ENCODE measurements around the gene FGF14.

FGF14 gene

DNA sequence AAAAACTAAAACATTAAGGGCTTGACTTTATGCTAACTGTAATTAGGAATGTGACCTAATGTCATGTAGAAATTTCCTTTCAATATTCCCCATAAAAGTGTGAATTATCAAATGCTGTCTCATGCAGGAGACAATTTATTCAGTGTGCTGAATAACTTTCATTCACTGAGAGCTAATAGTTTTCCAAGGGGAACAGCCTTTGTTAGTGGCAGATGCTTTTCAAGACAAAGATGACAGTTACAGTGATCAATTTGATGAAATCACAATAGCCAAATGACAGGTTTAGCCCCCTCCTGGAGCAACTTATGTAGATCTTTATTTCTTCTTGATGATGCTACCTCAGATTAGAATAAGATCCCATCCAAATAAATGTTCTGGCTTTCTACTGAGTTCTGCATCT, 673.8 kb downstream of the FGF14 start:
- DNase-seq (ENCODE audit: low spot score), result no peak

DNA sequence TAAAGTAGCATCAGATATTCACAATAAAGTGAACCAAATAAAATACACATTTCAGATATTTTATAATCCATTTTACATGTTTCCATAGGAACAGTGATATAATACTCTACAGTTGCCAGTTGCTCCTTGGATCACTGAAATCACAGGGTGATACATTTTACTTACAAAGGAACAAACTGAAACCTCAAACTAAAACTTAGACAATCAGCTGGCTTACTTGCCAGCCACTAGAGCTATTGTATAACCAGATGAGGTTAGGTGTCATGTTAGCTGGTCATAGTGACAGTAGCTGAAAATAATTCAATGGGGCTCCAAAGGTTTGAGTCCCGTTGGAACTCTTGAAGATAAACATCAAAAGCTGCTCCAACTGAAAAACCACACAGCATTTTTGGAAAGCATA, 674.7 kb downstream of the FGF14 start:
- no peak for DNase-seq (ENCODE audit: low spot score)

DNA sequence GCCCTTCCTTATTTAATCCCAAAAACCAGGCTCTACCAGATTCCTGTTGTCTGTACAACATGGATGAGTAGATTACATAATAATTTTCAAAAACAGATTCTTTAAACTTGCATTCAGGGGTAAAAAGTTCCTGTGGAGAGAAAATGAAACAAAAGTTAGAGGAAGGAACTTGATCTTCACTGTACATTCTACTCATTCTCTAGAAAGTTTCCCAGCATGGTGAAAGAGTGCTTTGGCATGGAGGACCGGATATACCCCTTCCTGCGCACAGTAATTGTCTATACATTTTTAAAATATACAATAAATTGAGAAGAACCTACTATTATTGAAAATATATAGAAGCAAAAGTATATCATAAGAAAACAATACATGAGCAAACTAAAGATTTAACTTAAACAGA, 675.2 kb downstream of the FGF14 start:
- no peak for DNase-seq (ENCODE audit: low spot score)

DNA sequence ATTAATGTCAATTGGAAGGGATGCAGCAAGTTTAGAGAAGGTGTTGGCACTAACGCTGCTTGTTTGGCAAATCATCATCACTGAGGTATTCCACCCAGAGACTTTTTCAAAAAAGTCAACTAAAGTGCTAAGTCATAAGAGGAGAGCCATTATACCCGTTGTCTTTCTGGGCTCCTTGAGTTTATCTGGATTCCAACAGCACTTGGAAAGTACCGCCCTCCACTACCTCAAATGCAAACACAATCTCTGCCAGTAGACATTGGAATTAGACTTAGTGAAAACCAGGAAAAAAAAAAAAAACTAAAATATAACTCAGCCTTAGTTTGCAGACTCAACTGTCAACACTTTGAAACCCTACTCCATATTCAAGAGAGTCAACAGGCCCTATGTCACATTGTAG, 683.4 kb downstream of the FGF14 start:
- no peak for DNase-seq (ENCODE audit: low spot score)

DNA sequence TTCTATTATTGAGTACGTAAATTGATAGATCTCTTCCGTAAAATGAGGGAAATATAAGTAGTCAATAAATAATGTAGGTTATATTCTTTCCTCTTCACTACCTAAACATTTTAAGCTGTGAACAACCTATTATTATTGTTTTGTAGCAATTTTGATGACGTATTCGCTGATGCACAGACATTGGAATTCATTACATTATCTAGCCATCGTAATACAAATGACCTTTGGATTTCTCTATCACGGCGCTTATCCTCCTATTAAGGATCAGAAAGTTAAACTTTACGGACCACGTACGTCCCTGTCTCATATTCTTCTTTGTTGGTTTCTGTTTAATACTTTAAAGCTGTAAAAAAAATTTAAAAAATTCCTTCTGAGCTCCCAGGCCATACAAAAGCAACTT, 684.5 kb downstream of the FGF14 start:
- no peak for DNase-seq (ENCODE audit: low spot score)

DNA sequence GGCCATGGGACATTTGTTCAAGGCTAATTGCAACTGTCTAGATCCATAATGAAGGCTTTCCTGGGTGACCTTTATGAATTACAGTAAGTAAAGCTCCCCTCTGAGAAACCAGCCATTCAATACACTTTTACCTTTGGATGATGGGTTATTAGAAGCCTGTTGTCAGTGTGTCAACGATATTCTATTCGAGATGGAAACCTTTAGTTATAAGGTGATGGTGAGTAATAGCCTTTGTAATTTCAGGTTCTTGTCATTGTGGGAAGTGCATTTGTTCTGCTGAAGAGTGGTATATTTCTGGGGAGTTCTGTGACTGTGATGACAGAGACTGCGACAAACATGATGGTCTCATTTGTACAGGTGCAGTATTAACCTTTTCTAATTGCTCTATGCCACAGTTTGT, 687.7 kb downstream of the FGF14 start:
- DNase-seq (ENCODE audit: low spot score), result no peak

DNA sequence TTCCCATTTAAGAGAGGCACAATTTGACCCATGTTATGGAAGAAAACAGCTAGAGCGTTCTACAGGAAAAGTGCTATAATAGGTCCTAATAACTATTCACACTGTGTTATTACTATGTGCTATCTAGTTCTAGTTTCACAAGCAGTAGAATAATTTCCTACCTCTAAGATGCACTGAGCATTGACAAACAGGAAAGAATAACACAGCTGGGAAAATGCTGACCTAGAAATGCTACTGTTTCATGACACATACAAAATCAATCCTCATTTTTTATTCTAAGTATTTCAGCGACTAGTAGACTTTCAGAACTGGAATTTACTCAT, 689.9 kb downstream of the FGF14 start:
- no peak for DNase-seq (ENCODE audit: low spot score)

DNA sequence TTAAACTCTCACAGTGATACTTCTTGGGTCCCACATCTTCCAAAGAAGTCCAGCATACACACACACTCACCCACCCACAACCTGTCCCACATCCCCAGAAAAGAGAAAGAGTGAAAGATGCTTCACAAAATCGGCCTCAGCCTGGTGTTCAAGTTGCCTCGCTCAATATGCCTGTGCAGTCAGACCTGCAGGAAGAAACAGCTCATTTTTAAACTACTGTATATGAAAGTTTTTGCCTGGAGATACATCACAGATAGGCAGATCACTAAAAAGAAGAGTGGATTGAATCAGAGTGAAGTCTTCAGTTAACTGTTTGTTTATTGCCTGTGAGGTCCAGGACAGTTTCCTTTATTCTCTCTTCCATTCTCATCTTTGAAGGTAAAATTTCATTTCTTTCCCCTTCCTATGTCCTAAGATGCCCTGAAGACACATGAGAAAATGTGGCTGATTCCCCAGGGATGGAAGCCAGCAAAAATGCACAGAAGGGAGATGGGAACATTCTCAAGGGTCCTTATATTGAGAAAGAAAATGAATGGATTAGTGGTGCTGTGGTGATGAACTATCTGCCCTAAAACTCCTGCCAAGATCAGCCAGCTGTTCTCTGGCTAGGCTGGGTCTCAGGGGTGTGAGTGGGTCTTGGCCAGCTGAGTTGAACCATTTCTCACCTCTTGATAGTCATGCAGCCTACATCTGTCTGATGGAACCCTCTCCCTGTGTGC, 690.4 kb downstream of the FGF14 start:
- no peak for DNase-seq (ENCODE audit: low spot score)

DNA sequence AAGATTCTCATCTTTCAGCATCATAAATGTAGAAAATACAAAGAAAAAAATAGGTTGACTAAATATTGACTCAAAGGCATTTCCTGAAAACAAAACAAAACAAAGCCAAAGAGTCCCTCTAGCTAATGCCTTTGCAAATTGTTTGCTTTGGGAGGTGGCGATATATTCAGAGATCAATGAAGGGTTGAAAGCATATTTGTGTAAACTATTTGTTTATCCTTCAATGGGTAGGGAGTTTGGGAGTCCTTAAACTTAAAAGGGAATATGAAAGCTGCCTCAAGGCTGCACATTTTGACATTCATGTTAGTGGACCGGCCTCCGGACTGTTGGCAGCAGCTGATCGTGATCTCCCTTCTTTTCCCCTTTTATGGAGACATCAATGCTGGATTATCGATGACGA, 691.9 kb downstream of the FGF14 start:
- DNase-seq (ENCODE audit: low spot score), result no peak

DNA sequence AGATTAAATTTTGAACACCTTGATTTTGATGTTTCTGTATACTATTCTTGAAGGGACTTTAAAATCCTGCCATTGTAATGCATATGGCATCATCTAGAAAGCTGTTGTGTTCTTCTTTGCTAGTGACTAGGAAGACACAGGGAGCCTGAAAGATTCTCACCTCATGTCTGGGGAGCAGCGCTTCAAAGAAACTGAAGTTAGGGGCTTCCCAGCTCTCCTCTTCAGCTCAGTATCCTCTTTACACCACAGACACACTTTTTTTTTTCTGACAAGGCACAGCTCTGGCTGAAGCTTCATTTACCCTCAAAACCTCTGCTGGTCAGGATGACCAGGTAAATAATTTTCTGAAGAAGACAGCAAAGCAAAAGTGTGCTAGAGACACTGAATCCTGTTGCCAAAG, 693.7 kb downstream of the FGF14 start:
- DNase-seq (ENCODE audit: low spot score), result no peak

DNA sequence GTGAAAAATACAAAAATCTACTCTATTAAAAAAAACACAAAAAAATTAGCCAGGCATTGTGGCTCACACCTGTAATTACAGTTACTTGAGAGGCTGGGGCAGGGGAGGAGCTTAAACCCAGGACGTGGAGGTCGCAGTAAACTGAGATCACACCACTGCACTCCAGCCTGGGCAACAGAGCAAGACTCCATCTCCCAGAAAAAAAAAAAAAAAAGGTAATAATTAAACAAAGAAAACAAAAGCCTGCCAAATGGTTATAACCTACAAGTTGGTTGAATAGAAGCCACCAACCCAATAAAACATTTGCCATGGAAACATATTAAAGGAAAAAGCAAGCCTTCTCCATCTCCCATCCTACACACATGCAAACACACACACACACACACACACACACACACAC, 694.2 kb downstream of the FGF14 start:
- DNase-seq (ENCODE audit: low spot score), result no peak

DNA sequence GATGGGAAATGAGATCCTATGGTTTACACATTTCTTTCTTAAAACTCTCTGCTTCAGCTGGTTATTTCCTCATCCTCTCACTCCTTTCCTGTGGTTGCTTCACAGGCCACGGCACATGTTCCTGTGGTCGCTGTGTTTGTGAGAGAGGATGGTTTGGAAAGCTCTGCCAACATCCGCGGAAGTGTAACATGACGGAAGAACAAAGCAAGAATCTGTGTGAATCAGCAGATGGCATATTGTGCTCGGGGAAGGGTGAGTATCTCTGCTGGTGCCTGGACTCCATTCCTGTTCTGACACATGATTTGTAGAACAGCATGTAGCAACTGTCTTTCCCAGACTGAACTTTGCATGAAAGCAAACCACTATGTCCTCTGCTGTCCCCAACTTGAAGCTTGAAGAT, 695.2 kb downstream of the FGF14 start:
- DNase-seq (ENCODE audit: low spot score), result peak; percentile 90

DNA sequence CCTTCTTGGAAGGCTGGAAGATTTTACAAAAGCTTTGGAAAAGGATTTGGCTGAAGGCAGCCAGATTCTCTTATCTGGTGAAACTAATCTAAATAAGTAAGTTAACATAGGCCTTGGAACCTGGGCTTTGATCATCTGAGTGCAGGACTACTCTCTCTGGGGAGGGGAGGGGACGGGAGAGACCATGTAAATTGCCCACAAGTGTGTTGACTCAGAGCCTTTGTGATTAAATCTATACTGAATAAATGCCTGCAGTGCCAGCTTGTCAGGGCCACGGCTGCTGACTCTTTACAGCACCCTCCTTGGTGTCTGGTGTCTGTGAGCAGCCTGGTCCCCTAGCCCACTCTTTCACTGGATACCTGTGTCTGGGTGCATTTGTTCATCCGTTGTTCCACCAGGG, 698.0 kb downstream of the FGF14 start:
- DNase-seq (ENCODE audit: low spot score), result no peak

DNA sequence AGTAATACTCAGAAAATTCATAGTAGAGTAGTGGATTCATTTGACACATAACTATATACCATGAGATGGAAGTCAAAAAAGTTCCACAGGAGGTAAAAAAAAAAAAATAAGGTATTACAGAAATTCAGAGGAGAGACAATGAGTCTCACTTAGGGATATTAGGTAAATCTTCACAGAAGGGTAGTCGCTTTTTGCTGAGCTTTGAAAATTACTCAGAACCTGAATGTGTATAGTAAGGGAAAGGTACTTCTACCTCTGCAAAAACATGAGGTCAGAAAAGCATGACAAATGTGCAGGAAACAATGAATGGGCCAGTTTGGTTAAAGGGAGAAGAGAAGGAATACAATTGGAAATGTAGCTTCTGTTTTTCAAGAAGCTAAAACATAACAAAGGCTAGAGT, 698.8 kb downstream of the FGF14 start:
- no peak for DNase-seq (ENCODE audit: low spot score)

DNA sequence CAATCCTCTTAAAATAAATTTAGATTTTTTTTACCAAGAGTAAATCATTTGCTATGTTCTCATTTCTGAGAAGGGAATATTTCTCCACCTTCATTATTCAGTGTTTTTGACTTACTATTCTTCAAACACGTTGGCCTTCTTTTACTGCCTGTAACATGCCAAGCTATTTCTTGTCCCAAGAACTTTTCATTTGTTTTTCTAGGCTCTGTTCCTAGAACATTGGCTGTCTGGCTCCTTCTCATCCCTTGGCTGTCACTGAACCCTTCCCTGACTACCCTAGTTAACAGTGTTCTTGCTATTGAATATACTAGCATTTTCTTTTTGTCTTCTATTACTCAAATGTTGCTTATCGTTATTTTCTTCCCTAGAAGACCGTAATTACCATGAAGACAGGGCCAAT, 701.2 kb downstream of the FGF14 start:
- peak; percentile 29 for DNase-seq (ENCODE audit: low spot score)

DNA sequence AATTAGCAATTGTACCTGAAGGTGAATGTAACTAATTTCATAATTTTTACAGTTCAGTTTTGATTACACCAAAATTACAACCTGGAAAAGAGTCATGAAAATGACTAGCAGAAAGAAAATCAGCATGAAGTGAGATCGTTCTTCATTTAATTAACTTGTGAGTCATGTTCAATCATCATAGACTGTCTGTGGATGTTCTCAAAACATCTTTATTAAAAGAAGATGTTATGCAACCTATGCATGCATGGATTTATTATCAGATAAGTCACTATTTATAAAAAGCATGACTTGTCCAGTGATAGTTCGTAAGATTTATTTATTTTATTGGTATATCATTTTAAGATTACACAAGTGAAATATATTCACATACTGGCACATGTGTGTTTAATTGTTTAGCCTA, 703.4 kb downstream of the FGF14 start:
- DNase-seq (ENCODE audit: low spot score), result peak; percentile 18

DNA sequence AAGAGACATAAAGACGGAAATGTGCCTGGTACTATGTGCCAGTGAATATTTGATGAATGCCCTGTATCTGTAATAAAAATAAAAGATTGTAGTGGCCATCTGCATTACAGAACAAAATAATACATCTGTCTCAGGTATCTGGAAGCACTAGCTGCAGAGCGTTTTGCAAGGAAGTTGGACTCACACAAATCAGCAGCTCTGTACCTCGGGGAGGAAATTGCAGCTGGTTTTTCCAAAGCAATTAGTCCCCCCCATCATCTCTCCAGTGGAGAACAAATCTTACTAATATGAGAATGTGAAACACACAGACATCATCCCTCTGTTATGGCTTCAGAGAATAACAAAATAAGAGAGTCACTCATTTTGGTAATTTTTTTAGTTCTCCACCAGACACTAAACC, 704.1 kb downstream of the FGF14 start:
- no peak for DNase-seq (ENCODE audit: low spot score)

DNA sequence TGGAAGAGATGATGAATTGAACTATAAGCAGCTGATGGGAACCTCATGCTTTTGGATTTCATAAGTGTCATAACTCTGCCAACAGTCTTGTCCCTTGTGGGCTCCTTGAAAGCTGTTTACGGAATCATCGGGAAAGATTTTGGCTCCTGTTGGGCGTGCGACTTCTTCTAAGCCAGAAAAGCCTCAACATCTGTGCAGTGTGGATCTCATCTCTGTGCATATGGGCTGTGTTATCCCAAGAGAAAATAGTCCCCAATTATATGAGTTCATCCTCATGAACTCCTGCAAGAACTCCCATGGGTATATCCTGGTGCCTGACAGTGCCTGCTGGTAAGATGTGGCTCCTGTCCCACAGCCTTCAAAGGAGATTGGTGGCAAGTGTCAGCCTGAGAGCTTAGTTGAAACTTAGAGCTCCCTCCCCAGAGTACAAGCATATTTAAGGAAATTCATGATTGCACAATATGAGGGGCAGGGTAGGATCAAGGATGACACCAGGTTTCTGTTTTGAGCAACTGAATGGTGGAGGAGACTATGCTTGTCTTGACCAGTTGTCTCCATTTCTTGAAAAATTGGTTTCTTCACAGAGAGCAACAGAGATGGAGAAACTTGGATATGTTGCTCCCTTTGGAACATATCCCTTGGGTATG, 705.9 kb downstream of the FGF14 start:
- DNase-seq (ENCODE audit: low spot score), result no peak

DNA sequence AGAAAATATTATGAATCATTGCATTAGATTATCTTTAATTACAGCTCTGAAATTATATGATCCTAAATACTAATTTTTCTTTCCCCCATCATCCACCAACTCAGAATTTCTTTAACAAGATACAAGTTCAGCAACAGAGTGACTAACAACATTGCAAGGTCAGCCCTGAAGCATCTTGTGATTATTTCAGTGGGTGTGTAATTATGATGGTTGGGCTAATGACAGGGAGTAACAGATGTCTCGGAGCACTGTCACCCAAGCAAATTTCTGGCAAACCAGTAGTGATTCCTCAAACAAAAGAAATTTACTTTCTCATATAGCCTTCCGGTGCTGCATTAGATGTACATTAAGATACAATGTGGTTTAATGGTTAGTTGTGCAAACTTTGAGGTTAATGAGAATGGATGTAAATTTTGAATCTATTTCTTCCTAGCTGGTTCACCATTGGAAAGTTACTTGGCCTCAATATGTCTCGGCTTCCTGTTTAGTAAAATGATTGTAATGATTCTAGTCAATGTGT, 710.4 kb downstream of the FGF14 start:
- DNase-seq (ENCODE audit: low spot score), result peak; percentile 20

DNA sequence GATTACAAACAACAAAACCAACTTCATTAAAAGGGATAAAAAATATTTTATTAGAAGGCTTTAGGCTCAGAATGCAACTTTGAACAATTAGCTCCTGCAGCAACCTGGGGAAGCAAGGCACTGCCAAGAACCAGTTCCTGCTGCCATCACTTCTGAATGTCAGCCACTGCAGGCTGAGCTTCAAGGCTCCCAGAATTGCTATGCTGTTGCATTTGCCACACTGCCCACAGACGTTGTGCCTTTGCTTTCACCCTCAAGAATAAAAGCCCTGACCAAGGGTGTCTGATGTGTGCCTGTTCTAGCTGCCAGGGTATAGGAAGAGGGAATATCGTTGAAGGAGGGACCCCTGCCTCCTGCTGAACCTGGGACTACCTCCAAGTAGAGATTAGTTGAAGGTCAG, 711.0 kb downstream of the FGF14 start:
- DNase-seq (ENCODE audit: low spot score), result no peak

DNA sequence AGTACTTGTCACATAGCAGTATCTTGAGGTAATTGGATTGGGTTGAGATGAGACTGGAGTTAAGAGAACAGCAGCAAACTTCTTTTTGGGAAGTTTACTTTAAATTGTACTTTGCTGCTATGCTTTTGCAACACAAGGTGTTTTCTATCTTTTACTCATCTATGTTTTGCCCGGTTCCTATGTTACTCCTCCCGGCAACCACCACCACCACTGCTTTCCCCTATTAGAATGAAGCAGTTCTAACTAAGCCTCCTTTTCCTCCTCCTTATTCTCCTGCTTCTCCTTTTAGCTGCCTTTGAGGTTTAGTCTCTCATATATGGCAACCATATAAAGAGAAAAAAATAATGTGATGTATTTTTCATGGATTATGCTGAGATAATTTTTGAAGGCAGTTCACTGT, 715.8 kb downstream of the FGF14 start:
- no peak for DNase-seq (ENCODE audit: low spot score)

DNA sequence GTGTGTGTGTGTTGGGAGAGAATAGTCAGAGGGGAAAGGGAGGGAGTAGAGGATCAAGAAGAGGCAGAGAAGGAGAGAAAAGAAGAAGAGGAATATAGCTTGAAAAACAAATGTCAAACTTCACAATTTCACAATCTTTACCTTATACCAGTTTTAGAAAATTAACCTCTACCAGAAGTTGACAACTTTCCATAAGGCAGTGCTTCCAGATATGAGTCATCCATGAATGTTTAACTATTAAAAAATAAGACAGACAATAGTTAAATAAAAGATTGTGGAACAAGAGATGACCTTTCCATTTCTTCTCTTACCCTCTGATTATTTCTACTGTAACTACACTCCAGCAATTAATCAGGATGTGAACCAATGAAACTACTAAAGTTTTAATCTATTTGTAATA, 720.0 kb downstream of the FGF14 start:
- no peak for DNase-seq (ENCODE audit: low spot score)

DNA sequence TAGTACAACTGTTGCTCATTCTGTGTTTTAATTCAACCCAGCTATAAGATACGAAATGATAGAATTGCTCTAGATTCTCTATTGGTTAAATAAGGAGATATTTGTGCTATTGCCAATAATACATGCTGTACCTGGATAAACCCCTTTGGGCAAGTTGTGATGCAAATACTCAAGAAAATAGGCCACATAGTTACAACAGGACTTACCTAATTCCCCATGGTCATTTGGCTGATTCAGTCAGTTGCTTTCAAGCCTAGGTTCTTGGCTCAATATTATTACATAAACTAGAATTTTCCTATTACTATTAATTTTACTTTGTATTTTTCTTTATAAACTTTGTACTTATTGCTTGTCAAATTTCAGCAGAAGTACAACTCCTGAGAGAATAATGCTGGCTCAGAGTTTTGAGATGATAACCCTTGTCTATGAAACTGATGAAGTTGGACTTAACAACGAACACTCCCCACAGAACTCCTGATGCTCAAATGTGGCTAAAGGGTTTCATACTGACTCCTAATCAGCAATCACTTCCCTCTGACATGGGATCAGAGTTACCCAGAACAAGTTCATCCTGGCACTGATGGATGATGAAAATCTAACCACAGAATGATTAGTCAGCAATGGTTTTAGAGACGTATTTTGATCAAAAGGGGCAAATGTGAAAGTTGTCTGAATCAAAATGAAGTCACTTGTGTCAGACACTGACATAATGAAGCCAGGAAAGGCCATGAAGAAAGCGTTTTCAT, 728.3 kb downstream of the FGF14 start:
- no peak for DNase-seq (ENCODE audit: low spot score)
